ENCODE results near the gene TTLL5.

Gene TTLL5

GRCh38 chr14:75783602-75784313, 122.7 kb downstream of the TTLL5 start:
- Histone ChIP-seq H3K9me3 (ENCODE audit: control insufficient read depth, low read length) (no peaks in the 10 kb centered on the region), H3K36me3 (ENCODE audit: control insufficient read depth, insufficient read depth, low read length) (no peaks in the 10 kb centered on the region), H3K27me3 (ENCODE audit: control insufficient read depth, insufficient read depth, low read length) (no peaks in the 10 kb centered on the region), H3K4me3 (ENCODE audit: low read length) (no peak overlapping the region), H3K9ac (ENCODE audit: low read length) (no peak overlapping the region), H3K4me1 (ENCODE audit: control insufficient read depth, insufficient read depth, low read length) (no peaks in the 10 kb centered on the region)

- no peaks in the 10 kb centered on the region for H3K27me3 ChIP-seq (ENCODE audit: control insufficient read depth, insufficient read depth, low read length)
- no peaks in the 10 kb centered on the region for H3K9me3 ChIP-seq (ENCODE audit: control insufficient read depth, low read length)
- H3K4me3 ChIP-seq (ENCODE audit: low read length) = no peak overlapping the region
- H3K36me3 ChIP-seq (ENCODE audit: control insufficient read depth, insufficient read depth, low read length) = no peaks in the 10 kb centered on the region
- no peak overlapping the region for H3K9ac ChIP-seq (ENCODE audit: low read length)
- H3K4me1 ChIP-seq (ENCODE audit: control insufficient read depth, insufficient read depth, low read length) = no peaks in the 10 kb centered on the region
Observed at GRCh38 chr14:75784314-75784686, 123.3 kb downstream of the TTLL5 start.

- H3K9me3 ChIP-seq (ENCODE audit: control insufficient read depth, low read length) = no peaks in the 10 kb centered on the region
- H3K4me3 ChIP-seq (ENCODE audit: low read length) = no peak overlapping the region
- no peaks in the 10 kb centered on the region for H3K4me1 ChIP-seq (ENCODE audit: control insufficient read depth, insufficient read depth, low read length)
- H3K36me3 ChIP-seq (ENCODE audit: control insufficient read depth, insufficient read depth, low read length) = no peaks in the 10 kb centered on the region
- H3K27me3 ChIP-seq (ENCODE audit: control insufficient read depth, insufficient read depth, low read length) = no peaks in the 10 kb centered on the region
- no peak overlapping the region for H3K9ac ChIP-seq (ENCODE audit: low read length)
Observed at GRCh38 chr14:75793806-75794205, 132.8 kb downstream of the TTLL5 start.

GRCh38 chr14:75794615-75795038, 133.6 kb downstream of the TTLL5 start:
- Histone ChIP-seq H3K4me3 (ENCODE audit: low read length) (no peak overlapping the region), H3K27me3 (ENCODE audit: control insufficient read depth, insufficient read depth, low read length) (no peaks in the 10 kb centered on the region), H3K36me3 (ENCODE audit: control insufficient read depth, insufficient read depth, low read length) (no peaks in the 10 kb centered on the region), H3K4me1 (ENCODE audit: control insufficient read depth, insufficient read depth, low read length) (no peaks in the 10 kb centered on the region), H3K9ac (ENCODE audit: low read length) (no peak overlapping the region), H3K9me3 (ENCODE audit: control insufficient read depth, low read length) (no peaks in the 10 kb centered on the region)

- no peak overlapping the region for H3K4me3 ChIP-seq (ENCODE audit: low read length)
- H3K4me1 ChIP-seq (ENCODE audit: control insufficient read depth, insufficient read depth, low read length) = no peaks in the 10 kb centered on the region
- H3K27me3 ChIP-seq (ENCODE audit: control insufficient read depth, insufficient read depth, low read length) = no peaks in the 10 kb centered on the region
- H3K36me3 ChIP-seq (ENCODE audit: control insufficient read depth, insufficient read depth, low read length) = no peaks in the 10 kb centered on the region
- no peaks in the 10 kb centered on the region for H3K9me3 ChIP-seq (ENCODE audit: control insufficient read depth, low read length)
- H3K9ac ChIP-seq (ENCODE audit: low read length) = no peak overlapping the region
Observed at GRCh38 chr14:75800792-75801191, 139.7 kb downstream of the TTLL5 start.

GRCh38 chr14:75802486-75802885, 141.4 kb downstream of the TTLL5 start:
- no peak overlapping the region for H3K4me3 ChIP-seq (ENCODE audit: low read length)
- no peak overlapping the region for H3K9ac ChIP-seq (ENCODE audit: low read length)
- H3K27me3 ChIP-seq (ENCODE audit: control insufficient read depth, insufficient read depth, low read length) = no peaks in the 10 kb centered on the region
- no peaks in the 10 kb centered on the region for H3K4me1 ChIP-seq (ENCODE audit: control insufficient read depth, insufficient read depth, low read length)
- no peaks in the 10 kb centered on the region for H3K36me3 ChIP-seq (ENCODE audit: control insufficient read depth, insufficient read depth, low read length)
- H3K9me3 ChIP-seq (ENCODE audit: control insufficient read depth, low read length) = no peaks in the 10 kb centered on the region

GRCh38 chr14:75803765-75804164, 142.7 kb downstream of the TTLL5 start:
- no peaks in the 10 kb centered on the region for H3K27me3 ChIP-seq (ENCODE audit: control insufficient read depth, insufficient read depth, low read length)
- no peak overlapping the region for H3K9ac ChIP-seq (ENCODE audit: low read length)
- H3K9me3 ChIP-seq (ENCODE audit: control insufficient read depth, low read length) = no peaks in the 10 kb centered on the region
- no peaks in the 10 kb centered on the region for H3K36me3 ChIP-seq (ENCODE audit: control insufficient read depth, insufficient read depth, low read length)
- H3K4me3 ChIP-seq (ENCODE audit: low read length) = no peak overlapping the region
- H3K4me1 ChIP-seq (ENCODE audit: control insufficient read depth, insufficient read depth, low read length) = no peaks in the 10 kb centered on the region

GRCh38 chr14:75804570-75805275, 143.7 kb downstream of the TTLL5 start:
- H3K9me3 ChIP-seq (ENCODE audit: control insufficient read depth, low read length) = no peaks in the 10 kb centered on the region
- H3K4me1 ChIP-seq (ENCODE audit: control insufficient read depth, insufficient read depth, low read length) = no peaks in the 10 kb centered on the region
- H3K4me3 ChIP-seq (ENCODE audit: low read length) = no peak overlapping the region
- no peaks in the 10 kb centered on the region for H3K36me3 ChIP-seq (ENCODE audit: control insufficient read depth, insufficient read depth, low read length)
- no peaks in the 10 kb centered on the region for H3K27me3 ChIP-seq (ENCODE audit: control insufficient read depth, insufficient read depth, low read length)
- no peak overlapping the region for H3K9ac ChIP-seq (ENCODE audit: low read length)

GRCh38 chr14:75805646-75806045, 144.6 kb downstream of the TTLL5 start:
- no peak overlapping the region for H3K4me3 ChIP-seq (ENCODE audit: low read length)
- no peaks in the 10 kb centered on the region for H3K4me1 ChIP-seq (ENCODE audit: control insufficient read depth, insufficient read depth, low read length)
- no peaks in the 10 kb centered on the region for H3K36me3 ChIP-seq (ENCODE audit: control insufficient read depth, insufficient read depth, low read length)
- H3K9ac ChIP-seq (ENCODE audit: low read length) = no peak overlapping the region
- no peaks in the 10 kb centered on the region for H3K9me3 ChIP-seq (ENCODE audit: control insufficient read depth, low read length)
- no peaks in the 10 kb centered on the region for H3K27me3 ChIP-seq (ENCODE audit: control insufficient read depth, insufficient read depth, low read length)

GRCh38 chr14:75806352-75806832, 145.3 kb downstream of the TTLL5 start:
- H3K4me3 ChIP-seq (ENCODE audit: low read length) = no peak overlapping the region
- no peaks in the 10 kb centered on the region for H3K9me3 ChIP-seq (ENCODE audit: control insufficient read depth, low read length)
- H3K9ac ChIP-seq (ENCODE audit: low read length) = no peak overlapping the region
- H3K27me3 ChIP-seq (ENCODE audit: control insufficient read depth, insufficient read depth, low read length) = no peaks in the 10 kb centered on the region
- H3K36me3 ChIP-seq (ENCODE audit: control insufficient read depth, insufficient read depth, low read length) = no peaks in the 10 kb centered on the region
- H3K4me1 ChIP-seq (ENCODE audit: control insufficient read depth, insufficient read depth, low read length) = peaks cover 3% of the 10 kb centered on the region

GRCh38 chr14:75807667-75808360, 146.8 kb downstream of the TTLL5 start:
- no peak overlapping the region for H3K4me3 ChIP-seq (ENCODE audit: low read length)
- no peaks in the 10 kb centered on the region for H3K27me3 ChIP-seq (ENCODE audit: control insufficient read depth, insufficient read depth, low read length)
- no peaks in the 10 kb centered on the region for H3K36me3 ChIP-seq (ENCODE audit: control insufficient read depth, insufficient read depth, low read length)
- no peaks in the 10 kb centered on the region for H3K9me3 ChIP-seq (ENCODE audit: control insufficient read depth, low read length)
- peaks cover 11% of the 10 kb centered on the region for H3K4me1 ChIP-seq (ENCODE audit: control insufficient read depth, insufficient read depth, low read length)
- H3K9ac ChIP-seq (ENCODE audit: low read length) = no peak overlapping the region

Data from mucosa of stomach (tissue), 1 donor.